HG03439 (cell line): ENCODE measurements around the gene RGS11.

ENCODE experiments used
- ATAC-seq: cut with Tn5 transposase; IDR thresholded peaks from one replicate; pipeline ENCODE4 v1.9.1; 2021; ENCODE audit warnings: mild to moderate bottlenecking, moderate library complexity; ENCODE audit not compliant: unreplicated experiment

RGS11 gene

GRCh38 chr16:296806-297510, 21.2 kb upstream of the RGS11 start:
- no peak for ATAC-seq

- ATAC-seq = no peak
These were observed 20.5 kb upstream of the RGS11 start for GRCh38 chr16:296276-296675.

- ATAC-seq = no peak
These were observed 17.5 kb upstream of the RGS11 start for GRCh38 chr16:293043-293775.

GRCh38 chr16:291539-291938, 15.8 kb upstream of the RGS11 start:
- no peak for ATAC-seq

GRCh38 chr16:290681-291405, 15.1 kb upstream of the RGS11 start:
- ATAC-seq = no peak

- ATAC-seq = no peak
These were observed 14.4 kb upstream of the RGS11 start for GRCh38 chr16:290015-290680.

GRCh38 chr16:289395-289997, 13.8 kb upstream of the RGS11 start:
- no peak for ATAC-seq

- no peak for ATAC-seq
These were observed 12.5 kb upstream of the RGS11 start for GRCh38 chr16:287981-288920.

- ATAC-seq = no peak
These were observed 11.6 kb upstream of the RGS11 start for GRCh38 chr16:287298-287811.

- no peak for ATAC-seq
These were observed 10.9 kb upstream of the RGS11 start for GRCh38 chr16:286491-287297.

- no peak for ATAC-seq
These were observed 9.7 kb upstream of the RGS11 start for GRCh38 chr16:285146-286055.

- no peak for ATAC-seq
These were observed 8.7 kb upstream of the RGS11 start for GRCh38 chr16:284204-285120.

- no peak for ATAC-seq
These were observed 7.5 kb upstream of the RGS11 start, which contains the start of gene PDIA2 for GRCh38 chr16:283033-283805. TSS of gene PDIA2 (plus strand) at chr16:283164. CDS start at chr16:283170, 6 bp downstream.

GRCh38 chr16:282491-282890, 6.7 kb upstream of the RGS11 start:
- ATAC-seq = no peak

GRCh38 chr16:281660-282255, 6.0 kb upstream of the RGS11 start:
- ATAC-seq = no peak
